Smooth muscle cell (in vitro differentiated cells): ENCODE data around the gene SLC38A5. TPM values are rescaled to one million over a fixed set of nuclear protein-coding genes. Genes with fewer than 3 reads are reported as not detected.

Source experiments
- DNase-seq: peaks from one replicate; lab custom pipeline; 2025; ENCODE audit not compliant: unreplicated experiment; lab: John Stamatoyannopoulos, UW
- H2AFZ ChIP-seq: fragments of 200-600 bp; sonication (generic); 2 replicates; pipeline ENCODE4 v1.6.0; 2016; ENCODE audit warnings: antibody characterized with exemption, low read depth, mild to moderate bottlenecking
- H3F3A ChIP-seq: fragments of 200-600 bp; sonication (generic); 2 replicates; pipeline ENCODE4 v1.6.0; 2017; ENCODE audit warnings: antibody characterized with exemption, low read depth
- H3K27ac ChIP-seq: fragments of 200-600 bp; sonication (generic); 2 replicates; pipeline ENCODE4 v1.5.1; 2016; ENCODE audit warnings: low read depth, mild to moderate bottlenecking
- H3K27me3 ChIP-seq: fragments of 200-600 bp; sonication (generic); 2 replicates; pipeline ENCODE4 v1.6.1; 2016; ENCODE audit warnings: low read depth, mild to moderate bottlenecking
- H3K36me3 ChIP-seq: fragments of 200-600 bp; sonication (generic); 2 replicates; pipeline ENCODE4 v1.5.1; 2016; ENCODE audit warnings: low read depth
- H3K4me1 ChIP-seq: fragments of 200-600 bp; sonication (generic); 2 replicates; pipeline ENCODE4 v1.5.1; 2016; ENCODE audit warnings: low read depth
- H3K4me2 ChIP-seq: fragments of 200-600 bp; sonication (generic); 2 replicates; pipeline ENCODE4 v1.6.0; 2016; ENCODE audit warnings: mild to moderate bottlenecking
- H3K4me3 ChIP-seq: fragments of 200-600 bp; sonication (generic); 2 replicates; pipeline ENCODE4 v1.5.1; 2016; ENCODE audit warnings: mild to moderate bottlenecking
- H3K79me2 ChIP-seq: fragments of 200-600 bp; sonication (generic); 2 replicates; pipeline ENCODE4 v1.6.0; 2016; ENCODE audit warnings: low read depth, mild to moderate bottlenecking
- H3K9ac ChIP-seq: fragments of 200-600 bp; sonication (generic); 2 replicates; pipeline ENCODE4 v1.6.0; 2016; ENCODE audit warnings: low read depth
- H3K9me3 ChIP-seq: fragments of 200-600 bp; sonication (generic); replicated peaks from 2 replicates; pipeline ENCODE4 v1.5.1; 2016; ENCODE audit warnings: low read depth
- H4K20me1 ChIP-seq: fragments of 200-600 bp; sonication (generic); 2 replicates; pipeline ENCODE4 v1.6.0; 2016; ENCODE audit warnings: low read depth
- CTCF ChIP-seq: fragments of 200-600 bp; sonication (generic); IDR thresholded peaks from 2 replicates; pipeline ENCODE4 v1.5.1; 2017; ENCODE audit warnings: borderline replicate concordance, mild to moderate bottlenecking, antibody characterized with exemption; ENCODE audit not compliant: insufficient read depth, poor library complexity, severe bottlenecking
- WGBS: methylation state at CpG from one replicate; pipeline ENCODE4 v1.1.7; 2016; ENCODE audit warnings: low lambda C conversion rate; 5-methylcytosine and 5-hydroxymethylcytosine counted together
- polyA plus RNA-seq: library from polyadenylated mRNA; unstranded; fragments of >200 nt; fragmentation: Nextera tagmentation; extraction: Ambion mirVana; gene quantifications from 2 replicates; pipeline ENCODE4 v1.2.1, GENCODE V29; 2016
- total RNA-seq: library from RNA; depleted of rRNA; stranded (reverse); fragments of >200 nt; gene quantifications from 2 replicates; pipeline ENCODE4 v1.2.3, GENCODE V29; 2014

The SLC38A5 gene
- total and polyA plus RNA-seq, 2 experiments from 2014 or later = 68.7 to 69.4 TPM

- Histone ChIP-seq H3K9me3 (no peaks in the 10 kb centered on the region), H3K79me2 (no peaks in the 10 kb centered on the region), H3K4me2 (no peak overlapping the region), H3F3A (no peaks in the 10 kb centered on the region), H3K36me3 (no peaks in the 10 kb centered on the region), H3K27me3 (no peaks in the 10 kb centered on the region), H3K27ac (no peak overlapping the region), H4K20me1 (no peaks in the 10 kb centered on the region), H3K4me1 (no peaks in the 10 kb centered on the region), H2AFZ (no peak overlapping the region), H3K4me3 (no peak overlapping the region), H3K9ac (no peak overlapping the region)
- WGBS = 90% methylated on average over 20 of the region's 20 CpGs
- TF ChIP-seq CTCF = no peak
- DNase-seq = no peak
Observed at GRCh38 chrX:48512371-48512935, 42.4 kb upstream of the SLC38A5 start.

GRCh38 chrX:48511560-48511959 lies 41.5 kb upstream of the SLC38A5 start:
- H2AFZ ChIP-seq = no peak overlapping the region
- peak; percentile 27 for TF ChIP-seq CTCF
- DNase-seq = no peak
- H3K27me3 ChIP-seq = no peaks in the 10 kb centered on the region
- no peak overlapping the region for H3K4me3 ChIP-seq
- H3K9ac ChIP-seq = no peak overlapping the region
- H3K79me2 ChIP-seq = no peaks in the 10 kb centered on the region
- WGBS = 79% methylated on average over 3 of the region's 4 CpGs
- H3F3A ChIP-seq = no peaks in the 10 kb centered on the region
- H3K9me3 ChIP-seq = no peaks in the 10 kb centered on the region
- H3K4me2 ChIP-seq = no peak overlapping the region
- no peaks in the 10 kb centered on the region for H3K36me3 ChIP-seq
- H4K20me1 ChIP-seq = no peaks in the 10 kb centered on the region
- no peaks in the 10 kb centered on the region for H3K4me1 ChIP-seq
- H3K27ac ChIP-seq = no peak overlapping the region

GRCh38 chrX:48509619-48510018 lies 39.6 kb upstream of the SLC38A5 start:
- no peaks in the 10 kb centered on the region for H3K27me3 ChIP-seq
- TF ChIP-seq CTCF = no peak
- no peak overlapping the region for H3K27ac ChIP-seq
- H4K20me1 ChIP-seq = no peaks in the 10 kb centered on the region
- peak overlapping the region; percentile 67 for H3K4me3 ChIP-seq
- no peaks in the 10 kb centered on the region for H3F3A ChIP-seq
- H3K36me3 ChIP-seq = no peaks in the 10 kb centered on the region
- WGBS = 72% methylated on average over 11 of the region's 11 CpGs
- no peak overlapping the region for H3K9ac ChIP-seq
- no peaks in the 10 kb centered on the region for H3K9me3 ChIP-seq
- no peak for DNase-seq
- H3K4me1 ChIP-seq = no peaks in the 10 kb centered on the region
- H3K79me2 ChIP-seq = no peaks in the 10 kb centered on the region
- H2AFZ ChIP-seq = no peak overlapping the region
- H3K4me2 ChIP-seq = peak overlapping the region; percentile 89

GRCh38 chrX:48509245-48509590 lies 39.2 kb upstream of the SLC38A5 start:
- Histone ChIP-seq H3K27ac (no peak overlapping the region), H3K9me3 (no peaks in the 10 kb centered on the region), H3K4me2 (peak overlapping the region; percentile 89), H3K36me3 (no peaks in the 10 kb centered on the region), H3K4me1 (no peaks in the 10 kb centered on the region), H3K27me3 (no peaks in the 10 kb centered on the region), H2AFZ (peak overlapping the region; percentile 54), H3K79me2 (no peaks in the 10 kb centered on the region), H3K4me3 (peak overlapping the region; percentile 67), H3F3A (no peaks in the 10 kb centered on the region), H3K9ac (no peak overlapping the region), H4K20me1 (no peaks in the 10 kb centered on the region)
- WGBS = 53% methylated on average over 8 of the region's 16 CpGs
- TF ChIP-seq CTCF = no peak
- no peak for DNase-seq
